DMS114 treated with DMSO at 0.1 percent for 48 hours (cell line): ENCODE data around the gene SPARC.

Experiments
- DNase-seq: peaks from one replicate; lab custom pipeline; 2025; ENCODE audit not compliant: unreplicated experiment; lab: John Stamatoyannopoulos, UW

SPARC gene

GRCh38 chr5:151625285-151625684, 61.4 kb downstream of the SPARC start:
- DNase-seq = no peak

GRCh38 chr5:151624476-151624875, 62.2 kb downstream of the SPARC start:
- no peak for DNase-seq

GRCh38 chr5:151622367-151623088, 64.2 kb downstream of the SPARC start:
- DNase-seq = no peak

GRCh38 chr5:151620461-151620840, 66.3 kb downstream of the SPARC start:
- DNase-seq = no peak

GRCh38 chr5:151619812-151620460, 66.8 kb downstream of the SPARC start:
- no peak for DNase-seq

- no peak for DNase-seq
These were observed 67.8 kb downstream of the SPARC start for GRCh38 chr5:151618907-151619306.

- DNase-seq = no peak
These were observed 68.6 kb downstream of the SPARC start for GRCh38 chr5:151617841-151618710.

- no peak for DNase-seq
These were observed 69.3 kb downstream of the SPARC start for GRCh38 chr5:151617383-151617840.

- no peak for DNase-seq
These were observed 71.3 kb downstream of the SPARC start for GRCh38 chr5:151615431-151615830.

- DNase-seq = no peak
These were observed 72.2 kb downstream of the SPARC start for GRCh38 chr5:151614565-151614964.

GRCh38 chr5:151612689-151613427, 73.9 kb downstream of the SPARC start:
- DNase-seq = no peak

- DNase-seq = no peak
These were observed 75.5 kb downstream of the SPARC start for GRCh38 chr5:151611127-151611775.
